SK-N-MC (cell line): ENCODE data around the gene CAPN11.

Experiments
- EZH2 ChIP-seq: fragments of 200-600 bp; sonication (generic); IDR thresholded peaks from one replicate; pipeline ENCODE4 v1.6.1; 2017; ENCODE audit warnings: antibody characterized with exemption
- POLR2AphosphoS5 ChIP-seq: IDR thresholded peaks from 2 replicates; pipeline ENCODE4 v1.6.1; 2012; ENCODE audit warnings: mild to moderate bottlenecking, low read depth, low read length, borderline replicate concordance

DNA sequence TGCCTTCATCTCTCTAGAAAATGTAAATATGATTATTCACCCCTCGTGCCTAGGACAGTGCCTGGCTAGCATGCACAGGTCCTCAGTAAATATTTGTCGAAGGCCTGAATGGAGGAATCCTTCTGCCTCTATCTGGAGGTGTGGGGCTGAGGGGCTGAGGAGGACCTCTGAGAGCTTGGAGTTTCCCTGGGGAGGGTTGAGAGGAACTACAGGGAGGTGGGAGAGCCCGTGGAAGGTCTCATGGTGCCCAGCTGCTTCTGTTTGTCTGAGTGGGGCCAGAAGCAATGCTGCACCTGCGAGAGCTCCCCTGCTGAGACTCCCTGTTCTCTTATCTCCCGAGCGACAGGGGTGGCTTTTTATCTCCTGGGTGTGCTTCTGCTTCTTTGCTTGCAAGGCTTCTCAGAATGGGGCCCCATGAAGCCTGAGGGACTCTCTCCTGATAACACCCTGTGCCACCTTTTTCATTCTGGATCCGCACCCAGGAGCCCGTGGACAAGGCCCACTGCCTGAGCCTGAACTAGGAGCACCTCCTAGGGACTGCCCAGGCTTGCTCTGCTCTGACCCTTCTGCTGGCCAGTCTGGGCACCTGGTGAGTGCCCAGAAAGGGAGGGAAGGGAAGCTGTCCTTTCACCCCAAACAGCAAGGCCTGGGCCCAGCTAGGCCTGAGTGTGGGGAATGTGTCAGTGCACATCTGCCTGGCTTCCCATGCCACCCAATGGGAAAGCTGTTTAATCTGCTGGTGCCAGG, 67.1 kb downstream of the CAPN11 start:
- TF ChIP-seq POLR2AphosphoS5 = no peak
- TF ChIP-seq EZH2 = no peak
